Left lung (tissue), 10 donors: Measurements from ENCODE around the gene TTC31. TPM values are rescaled to one million over a fixed set of nuclear protein-coding genes. Genes with fewer than 3 reads are reported as not detected.
A peak's percentile ranks its signal among the peaks of the same experiment; 100 is the strongest.

Source experiments
- ATAC-seq: fragments of 200-7000 bp; cut with Tn5 transposase; one replicate; pipeline ENCODE4 v1.9.1; 2020; ENCODE audit warnings: moderate library complexity
- DNase-seq, 4 donors: peaks; one replicate each; pipeline ENCODE4 v3.0.0-alpha.2; 2013 to 2020
- H3K27ac ChIP-seq, 2 donors: fragments of 200-600 bp; sonication (generic) in 1 of 2; one replicate each; pipeline versions ENCODE4 v1.5.0 to v1.8.0; 2020 to 2021
- H3K27me3 ChIP-seq, 2 donors: fragments of 200-600 bp; sonication (generic) in 1 of 2; one replicate each; pipeline versions ENCODE4 v1.5.0 to v1.8.0; 2020 to 2021
- H3K36me3 ChIP-seq, 2 donors: fragments of 200-600 bp; sonication (generic) in 1 of 2; one replicate each; pipeline versions ENCODE4 v1.5.0 to v1.8.0; 2020 to 2021
- H3K4me1 ChIP-seq, 2 donors: fragments of 200-600 bp; one replicate each; pipeline ENCODE4 v1.8.0; 2021
- H3K4me3 ChIP-seq, 2 donors: fragments of 200-600 bp; sonication (generic) in 1 of 2; one replicate each; pipeline versions ENCODE4 v1.5.0 to v1.8.0; 2020 to 2021; ENCODE audit warnings: mild to moderate bottlenecking in 1 of 2
- H3K9me3 ChIP-seq, 2 donors: fragments of 200-600 bp; sonication (generic) in 1 of 2; one replicate each; pipeline versions ENCODE4 v1.5.0 to v1.8.0; 2020 to 2021
- CTCF ChIP-seq, 2 donors: fragments of 200-600 bp; sonication (generic) in 1 of 2; IDR thresholded peaks; one replicate each; pipeline versions ENCODE4 v1.5.0 to v1.8.0; 2021; ENCODE audit warnings: antibody characterized with exemption in 2 of 2
- intact Hi-C, 2 donors: fragments of 100-400 bp; cut with DNase I; formaldehyde crosslinking; loops; one replicate each; pipeline versions ENCODE4 v1.11.2 to v1.14.2; 2022
- polyA plus RNA-seq, 6 donors: library from polyadenylated mRNA; unstranded; fragments of 120-200 nt; gene quantifications; one replicate each; pipeline ENCODE4 v1.2.1, GENCODE V29; 2013; ENCODE audit not compliant: insufficient read length in 6 of 6
- total RNA-seq, 2 donors: library from RNA; stranded (reverse); fragmentation: NEBNext Ultra II Directional; extraction: Animal tissue kit (Norgen Biotek cat#: 25700); gene quantifications; one replicate each; pipeline ENCODE4 v1.2.1, GENCODE V29; 2021
- donor health status: DM: no; HTN: yes; CAD: no.
- donor health status: DM: no; HTN: no; CAD: no.

The TTC31 gene
- total and polyA plus RNA-seq, 8 donors: 22.1 to 38.4 (median 33.5) TPM

DNA sequence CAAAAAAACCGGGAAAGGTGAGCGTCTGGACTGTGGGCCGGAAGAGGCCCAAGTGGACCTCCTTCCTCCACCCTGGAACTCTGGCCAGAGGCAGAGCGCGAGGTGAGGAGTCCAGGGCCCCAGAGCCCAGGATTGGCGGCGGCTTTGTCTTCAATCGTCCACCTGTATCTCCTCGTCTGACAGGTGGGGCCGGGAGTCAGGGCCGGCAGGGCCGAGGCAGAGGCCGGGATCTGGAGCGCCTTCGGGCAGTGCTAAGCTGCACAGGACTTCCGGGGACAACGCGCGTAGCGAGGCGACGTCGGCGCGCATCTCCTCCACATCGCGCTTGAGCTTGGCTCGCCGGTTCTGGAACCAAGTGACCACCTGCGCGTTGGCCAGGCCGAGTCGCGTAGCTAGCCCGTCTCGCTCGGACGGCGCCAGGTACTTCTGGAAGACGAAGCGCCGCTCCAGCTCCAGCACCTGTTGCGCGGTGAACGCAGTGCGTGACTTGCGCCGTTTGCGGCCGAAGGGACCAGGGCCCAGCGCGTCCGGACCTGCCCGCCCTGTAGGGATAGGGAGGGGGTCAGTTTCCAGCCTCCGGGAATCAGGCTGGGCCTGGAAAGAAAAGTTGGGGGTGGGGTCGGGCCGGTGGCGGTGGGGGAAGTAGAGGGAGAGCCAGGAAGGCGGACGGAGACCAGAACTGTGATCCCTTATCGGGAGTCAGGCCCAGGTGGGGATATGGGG lies 15.1 kb downstream of the TTC31 start:
- Histone ChIP-seq H3K4me1 (peaks cover 21 to 41% of the 10 kb centered on the region in 2 donors), H3K36me3 (peaks cover 0 to 17% of the 10 kb centered on the region in 2 donors), H3K9me3 (no peaks in the 10 kb centered on the region), H3K27me3 (peaks cover 30 to 64% of the 10 kb centered on the region in 2 donors), H3K4me3 (peak overlapping the region; percentile 33 to 53), H3K27ac (peak overlapping the region in 1 of 2 donors; percentile 33)
- ATAC-seq (peak; percentile 65), DNase-seq (peak in 2 of 4 donors; percentile 19 to 88)
- intact Hi-C loops: no loop called here
- no peak for TF ChIP-seq CTCF (IDR thresholded peaks at IDR 0.05)

DNA sequence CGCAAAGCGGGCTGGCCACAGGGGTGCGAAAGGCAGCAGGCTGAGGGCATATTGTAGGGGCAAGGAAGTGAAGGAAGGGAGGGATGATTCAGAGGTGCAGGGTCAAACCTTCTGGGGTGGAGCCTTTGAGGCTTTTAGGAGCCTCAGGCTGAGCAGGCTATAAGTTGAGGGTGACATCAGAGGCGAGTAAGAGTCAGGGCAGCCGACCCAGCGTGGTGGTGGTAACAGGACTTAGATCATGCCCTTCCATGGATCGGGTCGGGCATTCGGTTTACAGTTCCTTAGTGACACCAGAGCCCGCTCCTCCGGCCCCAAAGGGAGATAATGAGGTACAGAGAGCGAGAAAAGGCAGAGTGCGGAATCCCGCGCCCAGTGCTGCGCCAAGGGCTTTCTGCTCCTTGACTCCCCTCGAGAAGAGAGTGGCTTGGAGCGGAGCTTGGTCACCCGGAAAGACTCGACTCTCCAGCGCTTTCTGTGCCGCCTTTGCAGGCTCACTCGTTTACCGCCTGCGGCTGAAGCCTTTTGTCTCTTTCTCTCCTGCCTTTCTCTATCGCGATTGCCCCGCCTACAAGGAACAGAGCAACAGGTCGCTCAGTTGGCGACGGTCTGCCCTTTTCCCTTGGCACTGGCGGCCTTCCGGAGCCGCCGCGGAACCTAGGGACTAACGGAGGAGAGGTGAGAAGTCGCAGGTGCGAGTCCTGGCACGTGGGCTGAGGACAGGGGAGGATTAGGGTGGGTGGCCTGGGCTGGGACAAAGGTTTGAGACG lies 15.8 kb downstream of the TTC31 start:
- peaks cover 0 to 10% of the 10 kb centered on the region in 2 donors for H3K36me3 ChIP-seq
- intact Hi-C loops: no loop called here
- TF ChIP-seq CTCF (IDR thresholded peaks at IDR 0.05): no peak
- H3K9me3 ChIP-seq: no peaks in the 10 kb centered on the region
- ATAC-seq (peak; percentile 19), DNase-seq (peak in 1 of 4 donors; percentile 20)
- H3K27ac ChIP-seq: no peak overlapping the region
- peaks cover 24 to 48% of the 10 kb centered on the region in 2 donors for H3K4me1 ChIP-seq
- peaks cover 30 to 72% of the 10 kb centered on the region in 2 donors for H3K27me3 ChIP-seq
- H3K4me3 ChIP-seq: peak overlapping the region; percentile 33 to 53

DNA sequence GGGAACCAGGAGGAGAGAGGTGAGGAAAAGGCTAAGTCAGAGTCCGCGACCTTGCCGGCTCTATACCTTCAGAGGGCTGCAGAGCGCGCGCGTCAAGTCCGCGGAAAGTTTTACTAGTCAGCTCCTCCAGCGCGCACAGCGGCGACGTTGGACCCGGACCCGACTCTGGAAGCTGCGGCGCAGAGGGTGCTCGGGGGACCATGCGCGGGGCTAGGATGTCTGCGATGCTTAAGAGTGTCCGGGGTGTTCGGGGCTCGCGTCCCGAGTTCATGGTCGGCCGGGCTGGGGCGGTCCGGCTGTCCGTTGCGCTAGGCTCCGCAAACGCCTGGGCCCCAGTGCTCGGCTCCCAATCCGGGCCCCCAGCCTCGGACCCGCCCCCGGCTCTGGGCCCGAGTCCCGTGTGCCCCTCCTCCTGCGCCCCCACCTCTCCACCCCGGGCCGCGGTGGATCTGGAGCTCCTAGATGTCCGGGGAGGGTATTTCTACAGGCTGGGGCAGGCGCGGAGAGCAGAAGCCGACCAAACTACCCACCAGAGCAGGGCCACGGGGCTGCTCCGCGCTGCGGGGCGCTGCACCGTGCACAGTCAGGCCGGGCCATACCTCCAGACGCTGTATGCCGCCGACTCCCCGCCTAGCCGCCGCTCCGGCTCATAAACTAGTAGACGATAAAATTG lies 16.5 kb downstream of the TTC31 start, which contains the start of gene LBX2:
Gene LBX2, minus strand, starts transcription at position 337 of the 673 bp plus-strand sequence. Its CDS starts 66 bp downstream, at position 271.
- peak; percentile 1 for ATAC-seq
- DNase-seq: peak in 1 of 4 donors; percentile 81
- intact Hi-C loops: no loop called here
- Histone ChIP-seq H3K4me3 (peak within 1 kb of the TSS; percentile 33 to 53), H3K27me3 (peaks cover 30 to 72% of the 10 kb centered on the region in 2 donors), H3K27ac (no peak within 1 kb of the TSS), H3K9me3 (no peaks in the 10 kb centered on the region), H3K36me3 (peaks cover 0 to 3% of the 10 kb centered on the region in 2 donors), H3K4me1 (peaks cover 25 to 55% of the 10 kb centered on the region in 2 donors)
- no peak for TF ChIP-seq CTCF (IDR thresholded peaks at IDR 0.05)

GRCh38 chr2:74499940-74500577 lies 17.2 kb downstream of the TTC31 start:
- no peak for TF ChIP-seq CTCF (IDR thresholded peaks at IDR 0.05)
- peak in 1 of 4 donors; percentile 67 for DNase-seq
- Histone ChIP-seq H3K4me3 (peak overlapping the region in 1 of 2 donors; percentile 53), H3K27ac (no peak overlapping the region), H3K9me3 (no peaks in the 10 kb centered on the region), H3K36me3 (peaks cover 0 to 5% of the 10 kb centered on the region in 2 donors), H3K4me1 (peaks cover 25 to 62% of the 10 kb centered on the region in 2 donors), H3K27me3 (peaks cover 30 to 72% of the 10 kb centered on the region in 2 donors)
- intact Hi-C loops: no loop called here
- ATAC-seq: no peak
